Measurements from ENCODE around the gene ARHGEF12. TPM values are rescaled to one million over a fixed set of nuclear protein-coding genes. Genes with fewer than 3 reads are reported as not detected.

ARHGEF12 gene
- total and polyA plus RNA-seq, 4 donors = 19.0 to 243 (median 55.6) TPM

- H3K9me3 ChIP-seq (ENCODE audit: control insufficient read depth in 4 of 4, insufficient read depth in 3 of 4, low read length in 3 of 4) = no peaks in the 10 kb centered on the region
- no peak for TF ChIP-seq CTCF (IDR thresholded peaks at IDR 0.05; ENCODE audit: control extremely low read depth, extremely low read depth)
- H3K27ac ChIP-seq (ENCODE audit: low read depth in 1 of 2, low read length in 1 of 2) = no peak overlapping the region
- whole genome bisulfite sequencing, 2 donors = 95 to 96% methylated on average over 6 of the region's 6 CpGs
- H3K36me3 ChIP-seq (ENCODE audit: control insufficient read depth in 4 of 4, insufficient read depth in 4 of 4, low read length in 4 of 4) = no peaks in the 10 kb centered on the region
- DNase-seq = no peak
- H3K4me3 ChIP-seq = no peak overlapping the region
- H3K27me3 ChIP-seq (ENCODE audit: control insufficient read depth in 3 of 3, insufficient read depth in 3 of 3, low read length in 2 of 3) = peaks cover 0 to 2% (median 0%) of the 10 kb centered on the region in 3 donors
- no peak overlapping the region for H3K9ac ChIP-seq (ENCODE audit: insufficient read depth in 1 of 2, low read length in 2 of 2)
- no peak for ATAC-seq (ENCODE audit: insufficient read depth, low FRiP score)
- peaks cover 3 to 39% (median 15%) of the 10 kb centered on the region in 5 donors for H3K4me1 ChIP-seq (ENCODE audit: control insufficient read depth in 5 of 5, insufficient read depth in 5 of 5, low read length in 5 of 5)
Measured at GRCh38 chr11:120357620-120358019, 21.4 kb downstream of the ARHGEF12 start.

- Histone ChIP-seq H3K4me1 (ENCODE audit: control insufficient read depth in 5 of 5, insufficient read depth in 5 of 5, low read length in 5 of 5) (peaks cover 3 to 32% (median 11%) of the 10 kb centered on the region in 5 donors), H3K9ac (ENCODE audit: insufficient read depth in 1 of 2, low read length in 2 of 2) (no peak overlapping the region), H3K4me3 (no peak overlapping the region), H3K27ac (ENCODE audit: low read depth in 1 of 2, low read length in 1 of 2) (no peak overlapping the region), H3K9me3 (ENCODE audit: control insufficient read depth in 4 of 4, insufficient read depth in 3 of 4, low read length in 3 of 4) (no peaks in the 10 kb centered on the region), H3K27me3 (ENCODE audit: control insufficient read depth in 3 of 3, insufficient read depth in 3 of 3, low read length in 2 of 3) (peaks cover 0 to 2% (median 0%) of the 10 kb centered on the region in 3 donors), H3K36me3 (ENCODE audit: control insufficient read depth in 4 of 4, insufficient read depth in 4 of 4, low read length in 4 of 4) (no peaks in the 10 kb centered on the region)
- TF ChIP-seq CTCF (IDR thresholded peaks at IDR 0.05; ENCODE audit: control extremely low read depth, extremely low read depth) = no peak
- ATAC-seq (ENCODE audit: insufficient read depth, low FRiP score) (no peak), DNase-seq (no peak)
- WGBS, 2 donors = 92 to 94% methylated on average over 3 of the region's 3 CpGs
Measured at GRCh38 chr11:120358729-120359128, 22.5 kb downstream of the ARHGEF12 start.

GRCh38 chr11:120363436-120363835 is 27.2 kb downstream of the ARHGEF12 start:
- peaks cover 0 to 21% (median 0%) of the 10 kb centered on the region in 5 donors for H3K4me1 ChIP-seq (ENCODE audit: control insufficient read depth in 5 of 5, insufficient read depth in 5 of 5, low read length in 5 of 5)
- peak overlapping the region in 1 of 2 donors; percentile 72 for H3K27ac ChIP-seq (ENCODE audit: low read depth in 1 of 2, low read length in 1 of 2)
- ATAC-seq (ENCODE audit: insufficient read depth, low FRiP score) (no peak), DNase-seq (no peak)
- H3K4me3 ChIP-seq = no peak overlapping the region
- H3K36me3 ChIP-seq (ENCODE audit: control insufficient read depth in 4 of 4, insufficient read depth in 4 of 4, low read length in 4 of 4) = peaks cover 0 to 2% (median 0%) of the 10 kb centered on the region in 4 donors
- peaks cover 0 to 2% (median 0%) of the 10 kb centered on the region in 3 donors for H3K27me3 ChIP-seq (ENCODE audit: control insufficient read depth in 3 of 3, insufficient read depth in 3 of 3, low read length in 2 of 3)
- no peak overlapping the region for H3K9ac ChIP-seq (ENCODE audit: insufficient read depth in 1 of 2, low read length in 2 of 2)
- no peaks in the 10 kb centered on the region for H3K9me3 ChIP-seq (ENCODE audit: control insufficient read depth in 4 of 4, insufficient read depth in 3 of 4, low read length in 3 of 4)
- TF ChIP-seq CTCF (IDR thresholded peaks at IDR 0.05; ENCODE audit: control extremely low read depth, extremely low read depth) = no peak

- H3K36me3 ChIP-seq (ENCODE audit: control insufficient read depth in 4 of 4, insufficient read depth in 4 of 4, low read length in 4 of 4) = peaks cover 0 to 2% (median 0%) of the 10 kb centered on the region in 4 donors
- ATAC-seq (ENCODE audit: insufficient read depth, low FRiP score) (no peak), DNase-seq (no peak)
- TF ChIP-seq CTCF (IDR thresholded peaks at IDR 0.05; ENCODE audit: control extremely low read depth, extremely low read depth) = no peak
- no peak overlapping the region for H3K9ac ChIP-seq (ENCODE audit: insufficient read depth in 1 of 2, low read length in 2 of 2)
- no peaks in the 10 kb centered on the region for H3K9me3 ChIP-seq (ENCODE audit: control insufficient read depth in 4 of 4, insufficient read depth in 3 of 4, low read length in 3 of 4)
- no peak overlapping the region for H3K27ac ChIP-seq (ENCODE audit: low read depth in 1 of 2, low read length in 1 of 2)
- H3K27me3 ChIP-seq (ENCODE audit: control insufficient read depth in 3 of 3, insufficient read depth in 3 of 3, low read length in 2 of 3) = no peaks in the 10 kb centered on the region
- peaks cover 0 to 21% (median 0%) of the 10 kb centered on the region in 5 donors for H3K4me1 ChIP-seq (ENCODE audit: control insufficient read depth in 5 of 5, insufficient read depth in 5 of 5, low read length in 5 of 5)
- H3K4me3 ChIP-seq = no peak overlapping the region
Measured at GRCh38 chr11:120365512-120365911, 29.3 kb downstream of the ARHGEF12 start.

Measured in lung (tissue), 12 donors.